Activated naive CD4-positive, alpha-beta T cell treated with anti-CD3 and anti-CD28 coated beads, Interleukin-2, amount 50 U/mL, for 16 hours (primary cell): ENCODE data around the gene COQ4.
A peak's percentile ranks its signal among the peaks of the same experiment; 100 is the strongest.
"Not testable (repeated sequence)": the region's sequence is repeated elsewhere in the genome, so short reads cannot be mapped to it uniquely, and the experiment has no call there.

Experiments used
- DNase-seq: peaks from one replicate; pipeline ENCODE4 v3.0.0-alpha.2; 2020

The COQ4 gene

DNA sequence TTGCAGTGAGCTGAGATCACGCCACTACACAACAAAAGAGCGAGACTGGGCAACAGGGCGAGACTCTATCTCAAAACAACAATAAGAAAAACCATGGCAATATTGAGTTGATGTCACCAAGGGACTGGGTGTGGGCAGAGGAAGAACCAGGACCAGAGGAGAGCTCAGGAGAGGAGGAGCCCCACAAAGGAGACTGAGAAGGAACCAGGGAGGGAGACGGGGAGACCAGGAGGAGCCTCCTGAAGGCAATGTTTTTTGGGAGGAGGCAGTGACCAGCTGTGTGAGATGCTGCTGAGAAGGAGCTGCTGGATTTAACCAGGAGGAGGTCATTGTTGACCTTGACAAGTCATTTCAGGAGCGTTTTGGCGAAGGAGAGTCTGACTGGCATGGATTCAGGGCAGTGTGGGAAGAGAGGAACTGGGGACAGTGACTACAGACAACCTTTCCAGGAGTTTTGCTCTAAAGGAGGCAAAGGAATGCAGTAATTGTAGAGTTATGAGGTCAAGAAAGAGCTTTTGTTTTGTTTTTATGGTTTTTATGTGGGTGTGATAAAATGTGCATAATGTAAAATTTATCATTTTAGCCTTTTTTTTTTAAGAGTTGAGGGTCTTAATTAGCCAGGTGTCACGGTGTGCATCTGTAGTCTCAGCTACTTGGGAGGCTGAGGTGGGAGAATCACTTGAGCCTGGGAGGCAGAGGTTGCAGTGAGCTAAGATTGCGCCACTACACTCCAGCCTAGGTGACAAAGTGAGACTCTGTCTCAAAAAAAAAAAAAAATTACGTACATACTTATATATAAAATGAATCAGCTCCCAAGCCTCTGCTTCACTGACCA lies 18.3 kb upstream of the COQ4 start:
- DNase-seq = no peak

DNA sequence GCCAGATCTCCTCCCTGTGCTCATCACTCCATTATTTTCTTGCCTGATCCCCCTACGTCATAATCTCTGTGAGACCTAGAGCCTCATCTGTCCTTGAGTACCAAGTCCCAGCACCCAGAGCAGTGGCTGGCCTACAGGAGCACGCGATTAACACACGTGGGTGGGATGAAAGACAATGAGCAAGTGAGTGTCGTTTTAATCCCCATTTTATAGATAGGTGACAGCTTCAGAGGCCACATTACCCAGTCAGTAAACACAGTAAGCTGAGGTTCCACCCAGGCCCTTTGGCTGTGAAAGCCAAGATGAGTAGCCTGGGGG lies 17.7 kb upstream of the COQ4 start:
- DNase-seq = no peak

DNA sequence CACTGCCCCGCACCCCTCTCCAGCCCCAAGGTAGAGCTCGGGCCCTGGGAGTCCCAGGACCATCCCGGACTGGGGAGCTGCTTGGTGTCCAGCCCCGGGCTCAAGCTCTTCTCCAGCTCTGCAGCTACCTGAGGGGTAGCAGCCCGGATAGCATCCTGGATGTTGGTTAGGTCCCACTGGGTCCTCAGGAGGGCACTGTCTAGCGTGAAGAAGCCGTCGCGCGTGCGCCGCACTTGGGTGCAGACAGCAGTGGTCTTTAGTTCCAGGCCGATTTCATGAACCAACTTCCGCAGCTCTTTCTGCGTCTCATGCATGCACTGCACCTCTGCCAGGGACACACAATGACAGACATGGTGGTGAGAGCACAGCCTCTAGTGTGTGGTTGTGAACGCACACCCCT lies 13.1 kb upstream of the COQ4 start:
- no peak for DNase-seq

DNA sequence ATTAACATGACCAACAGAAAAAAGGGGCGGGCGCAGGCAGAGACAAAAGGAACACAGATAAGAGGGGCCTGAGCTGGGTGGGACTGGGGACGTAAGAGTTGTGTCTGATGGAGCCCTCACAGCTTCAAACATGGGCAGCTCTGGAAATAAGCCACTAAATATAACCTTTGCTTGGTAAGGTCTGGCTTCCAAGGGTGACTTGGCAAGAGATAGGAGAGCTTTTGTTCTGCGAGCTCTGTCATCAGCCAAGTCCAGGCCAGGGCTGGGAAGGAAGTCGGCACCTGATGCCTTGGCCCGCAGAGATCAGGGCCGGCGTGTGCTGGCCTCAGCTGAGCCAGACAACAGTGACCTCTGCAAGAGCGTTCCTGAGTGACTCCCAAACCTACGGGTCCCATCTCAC lies 12.2 kb upstream of the COQ4 start:
- no peak for DNase-seq

DNA sequence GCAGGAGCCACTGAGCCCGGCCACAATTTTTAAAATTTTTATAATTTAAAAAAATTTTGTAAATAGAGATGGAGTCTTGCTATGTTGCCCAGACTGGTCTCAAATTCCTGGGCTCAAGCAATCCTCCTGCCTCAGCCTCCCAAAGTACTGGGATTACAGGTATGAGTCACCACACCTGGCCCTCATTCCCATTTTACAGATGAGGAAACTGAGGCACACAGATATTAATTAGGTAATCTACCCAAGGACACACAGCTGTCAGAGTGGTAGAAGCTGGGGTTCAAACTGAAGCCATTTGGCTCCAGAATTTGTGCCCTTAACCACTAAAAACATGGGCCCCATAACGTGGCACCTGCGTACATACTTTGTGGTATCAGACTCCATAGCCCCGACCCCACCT lies 7.9 kb upstream of the COQ4 start:
- no peak for DNase-seq

DNA sequence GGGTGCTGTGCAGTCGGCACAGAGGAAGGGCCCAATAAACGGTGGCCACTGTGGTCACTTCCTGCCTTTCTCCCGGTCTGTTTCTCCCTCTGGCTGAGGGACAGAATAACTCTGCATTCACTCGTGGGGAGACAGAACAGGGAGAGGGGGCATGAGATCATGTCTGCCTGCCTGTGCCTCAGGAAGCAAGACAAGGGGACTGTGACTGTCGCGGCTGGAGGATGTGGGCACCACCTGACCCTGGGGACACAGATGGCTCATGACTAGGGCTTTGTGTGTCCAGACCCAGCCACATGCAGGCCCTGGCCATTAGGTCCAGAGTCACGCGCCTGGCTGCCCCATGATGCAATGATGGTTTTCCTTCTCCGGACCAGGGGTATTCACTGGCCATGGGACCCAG lies 6.2 kb upstream of the COQ4 start:
- DNase-seq = no peak

DNA sequence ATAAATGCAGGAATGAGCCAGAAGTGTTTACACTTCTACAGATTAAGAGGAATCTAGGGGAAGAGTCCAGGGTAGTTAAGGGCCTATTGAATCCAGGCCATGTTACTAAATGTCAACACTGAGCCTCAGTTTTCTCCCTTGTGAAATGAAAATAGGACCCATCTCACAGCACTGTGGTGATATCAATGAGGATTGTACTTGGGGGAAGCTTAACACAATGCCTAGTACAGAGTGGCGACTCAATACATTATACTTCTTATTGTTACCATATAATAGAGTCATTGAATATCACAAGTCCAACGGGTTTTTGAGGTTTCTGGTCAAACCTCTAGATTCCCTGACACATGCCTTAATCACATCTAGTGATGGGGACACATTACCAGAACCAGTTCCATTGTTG lies 5.0 kb upstream of the COQ4 start:
- DNase-seq = no peak

DNA sequence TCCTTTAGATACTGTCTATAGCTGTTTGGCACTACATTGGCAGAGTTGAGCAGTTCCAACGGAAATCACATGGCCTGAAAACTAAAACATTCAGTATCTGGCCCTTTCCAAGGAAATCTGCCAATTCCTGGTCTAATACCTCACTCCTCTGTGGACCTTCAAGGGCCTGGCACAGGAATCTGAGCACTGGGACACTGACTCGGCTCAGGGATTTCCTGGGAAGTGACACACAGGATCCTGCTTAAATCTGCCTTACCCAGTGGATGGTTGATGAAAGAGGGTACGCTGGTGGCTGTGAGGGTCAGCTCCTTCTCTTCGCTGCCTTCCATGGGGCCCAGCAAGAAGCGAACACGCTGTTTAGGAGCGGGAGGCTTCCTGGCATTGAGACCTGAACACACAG lies 1.3 kb upstream of the COQ4 start:
- no peak for DNase-seq

DNA sequence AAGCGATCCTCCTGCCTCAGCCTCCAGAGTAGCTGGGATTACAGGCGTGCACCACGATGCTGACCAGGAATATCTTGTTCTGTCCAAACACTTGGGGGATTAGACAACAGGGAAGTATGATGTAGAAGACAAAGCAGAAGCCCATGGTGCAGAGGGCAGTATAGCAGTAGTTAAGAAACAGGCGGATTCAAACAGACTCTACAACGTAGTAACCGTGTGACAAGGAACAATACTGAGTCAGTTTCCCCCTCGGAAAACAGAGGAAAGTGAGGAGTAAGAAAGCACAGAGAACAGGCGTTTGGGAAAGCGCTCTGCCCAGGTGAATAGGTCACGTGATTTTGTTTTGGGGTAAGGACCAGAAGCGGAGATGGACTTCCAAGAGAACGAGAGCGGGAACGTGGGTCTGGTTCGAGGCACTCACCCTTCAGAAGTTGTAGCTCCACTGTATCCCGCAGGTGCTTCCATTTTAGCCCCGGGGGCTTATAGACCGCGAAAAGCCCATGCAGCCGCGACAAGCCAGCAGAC lies 698 bp upstream of the COQ4 start:
- DNase-seq = no peak

DNA sequence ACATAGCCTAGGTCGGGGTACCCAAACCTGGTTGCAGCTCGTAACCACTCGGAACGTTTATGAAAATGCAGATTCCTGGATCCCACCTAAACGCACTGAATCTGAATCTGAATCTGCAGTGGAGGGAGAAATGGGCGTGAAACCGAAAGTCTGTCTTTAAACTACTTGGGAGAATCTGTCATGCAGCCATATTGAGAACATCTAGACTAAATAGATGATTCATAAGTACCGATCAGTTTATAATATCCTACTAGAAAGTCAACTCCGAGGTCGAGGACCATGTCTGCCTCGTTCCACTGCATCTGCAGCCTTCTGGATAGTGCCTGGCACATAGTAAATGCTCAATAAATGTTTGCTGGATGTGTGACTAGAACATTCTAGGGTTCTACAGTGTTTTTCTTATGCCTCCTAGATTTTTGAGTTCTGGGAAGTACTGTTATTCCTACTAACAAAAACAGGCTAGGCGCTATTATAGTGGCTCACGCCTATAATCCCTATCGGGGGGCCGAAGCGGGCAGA lies 632 bp downstream of the COQ4 start:
- no peak for DNase-seq

DNA sequence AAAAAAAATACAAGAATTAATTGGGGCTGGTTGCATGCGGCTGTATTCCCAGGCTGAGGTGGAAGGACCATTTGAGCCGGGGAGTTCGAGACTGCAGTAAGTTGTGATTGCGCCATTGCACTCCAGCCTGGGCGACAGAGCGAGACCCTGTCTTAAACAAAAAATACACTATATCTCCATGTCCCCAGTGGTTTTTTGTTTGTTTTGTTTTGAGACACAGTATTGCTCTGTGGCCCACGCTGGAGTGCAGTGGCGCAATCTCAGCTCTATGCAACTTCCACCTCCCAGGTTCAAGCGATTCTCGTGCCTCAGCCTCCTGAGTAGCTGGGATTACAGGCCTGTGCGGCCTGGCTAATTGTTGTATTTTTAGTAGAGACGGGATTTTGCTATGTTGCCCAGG lies 1.2 kb downstream of the COQ4 start:
- no peak for DNase-seq

DNA sequence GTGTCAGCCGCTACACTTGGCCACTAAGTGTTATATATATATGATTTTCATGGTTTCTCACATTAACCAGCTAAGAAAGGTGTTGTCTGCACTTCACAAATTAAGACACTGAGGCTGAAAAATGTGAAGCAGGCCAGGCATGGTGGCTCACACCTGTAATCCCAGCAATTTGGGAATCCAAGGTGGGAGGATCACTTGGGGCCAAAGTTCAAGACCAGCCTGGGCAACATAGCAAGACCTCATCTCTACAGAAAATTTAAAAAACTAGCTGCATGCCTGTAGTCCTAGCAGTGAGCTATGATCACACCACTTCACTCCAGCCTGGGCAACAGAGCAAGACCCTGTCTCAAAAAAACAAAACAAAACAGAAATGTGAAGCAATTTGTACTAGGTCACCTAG lies 1.8 kb downstream of the COQ4 start:
- DNase-seq = no peak

DNA sequence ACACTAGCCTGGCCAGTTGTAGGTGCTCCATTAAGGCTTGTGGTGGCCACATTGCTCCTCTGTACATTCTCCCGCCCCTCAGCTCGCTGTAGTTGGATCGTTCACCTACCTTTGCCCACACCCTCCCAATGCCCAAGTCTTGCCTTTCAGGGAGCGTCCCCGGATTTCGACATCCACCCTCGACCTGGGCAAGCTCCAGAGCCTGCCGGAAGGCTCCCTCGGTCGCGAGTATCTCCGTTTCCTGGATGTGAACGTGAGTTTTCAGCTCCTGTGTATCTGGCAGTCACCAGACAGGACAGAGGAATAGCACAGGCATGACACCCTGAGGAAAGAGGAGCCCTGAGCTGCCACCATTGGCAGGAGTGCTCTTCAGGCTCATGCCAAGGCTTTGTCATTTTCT lies 3.0 kb downstream of the COQ4 start:
- no peak for DNase-seq

DNA sequence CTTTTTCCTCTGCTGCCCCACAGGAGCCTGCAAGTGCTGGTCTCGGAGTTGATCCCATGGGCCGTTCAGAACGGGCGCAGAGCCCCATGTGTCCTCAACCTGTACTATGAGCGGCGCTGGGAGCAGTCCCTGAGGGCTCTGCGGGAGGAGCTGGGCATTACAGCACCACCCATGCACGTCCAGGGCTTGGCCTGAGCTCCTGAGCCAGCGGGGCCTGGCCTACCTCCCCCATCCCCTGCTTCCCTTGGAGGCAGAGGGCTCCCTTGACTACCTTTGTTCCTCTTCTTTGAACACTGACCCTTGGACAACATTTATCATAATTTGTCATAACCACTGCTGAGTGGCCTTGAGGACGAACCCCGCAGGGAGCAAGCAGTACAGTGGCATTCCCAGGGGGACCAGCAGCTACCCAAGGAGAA lies 10.8 kb downstream of the COQ4 start:
- DNase-seq = no peak

DNA sequence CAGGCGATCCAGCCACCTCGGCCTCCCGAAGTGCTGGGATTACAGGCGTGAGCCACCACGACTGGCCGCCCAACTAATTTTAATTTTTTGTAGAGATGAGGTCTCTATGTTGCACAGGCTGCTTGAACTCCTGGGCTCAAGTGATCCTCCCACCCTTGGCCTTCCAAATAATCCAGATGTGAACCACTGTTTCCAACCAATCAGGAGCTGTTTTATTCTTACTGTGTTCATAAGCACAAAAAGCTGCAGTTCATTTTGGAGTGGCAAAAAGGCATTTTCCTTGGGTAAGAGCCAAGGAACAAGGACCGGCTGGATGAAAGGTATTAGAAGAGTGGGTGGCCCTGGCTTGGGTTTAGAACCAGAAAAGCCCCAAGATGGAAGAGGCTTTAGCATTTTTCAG lies 12.5 kb downstream of the COQ4 start:
- no peak for DNase-seq

DNA sequence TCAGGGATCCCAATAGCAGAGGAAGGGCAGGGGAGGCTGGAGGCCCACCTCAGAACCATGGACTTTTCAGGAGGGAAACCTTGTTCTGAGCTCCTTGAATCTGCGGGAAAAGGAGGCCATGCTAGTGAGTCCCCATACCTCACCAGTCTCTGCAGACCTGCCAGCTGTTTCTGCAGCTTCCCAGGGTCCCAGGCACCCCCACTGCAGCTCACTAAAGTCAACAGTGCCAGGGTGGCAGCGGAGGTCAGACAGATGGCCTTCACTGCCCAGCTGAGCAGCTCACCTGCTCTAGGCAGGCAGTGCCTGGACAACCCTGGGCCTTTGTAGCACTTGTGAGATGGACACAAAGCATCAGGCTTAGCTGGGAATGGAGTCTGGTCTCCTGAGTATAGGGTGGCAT lies 13.3 kb downstream of the COQ4 start:
- no peak for DNase-seq

DNA sequence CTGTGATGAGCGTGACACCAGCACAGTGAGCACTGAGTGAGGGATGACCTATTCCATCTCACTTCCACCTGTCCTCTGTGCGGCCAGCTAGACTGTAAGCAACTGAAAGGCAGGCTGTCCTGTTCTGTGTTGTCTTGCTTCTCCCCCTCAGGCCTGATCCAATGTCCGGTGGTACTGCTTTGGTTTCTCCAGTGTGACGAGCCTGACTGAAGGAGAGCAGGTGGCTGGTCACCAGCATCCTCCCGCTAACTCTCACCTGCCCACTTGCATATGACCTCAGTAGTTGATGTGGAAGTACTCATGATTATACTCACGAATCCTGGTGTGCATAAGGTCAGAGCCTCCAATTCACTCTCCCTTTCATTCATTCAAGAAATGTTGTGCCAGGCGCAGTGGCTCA lies 15.3 kb downstream of the COQ4 start:
- DNase-seq = no peak

DNA sequence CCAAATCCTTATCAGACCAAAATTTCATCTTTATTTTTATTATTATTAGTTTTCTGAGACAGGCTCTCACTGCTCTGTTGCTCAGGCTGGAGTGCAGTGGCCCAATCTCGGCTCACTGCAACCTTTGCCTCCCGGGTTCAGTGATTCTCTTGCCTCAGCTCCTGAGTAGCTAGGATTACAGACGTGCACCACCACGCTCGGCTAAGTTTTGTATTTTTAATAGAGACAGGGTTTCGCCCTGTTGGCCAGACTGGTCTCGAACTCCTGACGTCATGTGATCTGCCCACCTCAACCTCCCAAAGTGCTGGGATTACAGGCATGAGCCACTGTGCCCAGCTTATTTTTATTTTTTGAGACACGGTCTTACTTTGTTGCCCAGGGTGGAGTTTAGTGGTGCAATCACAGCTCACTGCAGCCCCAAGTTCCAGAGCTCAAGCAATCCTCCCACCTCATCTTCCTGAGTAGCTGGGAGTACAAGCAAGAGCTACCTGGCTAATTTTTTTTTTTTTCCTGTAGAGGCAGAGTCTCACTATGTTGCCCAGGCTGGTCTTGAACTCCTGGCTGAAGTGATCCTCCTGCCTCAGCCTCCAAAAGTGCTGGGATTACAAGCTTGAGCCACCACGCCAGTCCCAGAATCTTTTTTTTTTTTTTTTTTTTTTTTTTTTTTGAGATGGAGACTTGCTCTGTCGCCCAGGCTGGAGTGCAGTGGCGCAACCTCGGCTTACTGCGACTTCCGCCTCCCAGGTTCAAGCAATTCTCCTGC lies 16.4 kb downstream of the COQ4 start:
- not testable (repeated sequence) for DNase-seq

DNA sequence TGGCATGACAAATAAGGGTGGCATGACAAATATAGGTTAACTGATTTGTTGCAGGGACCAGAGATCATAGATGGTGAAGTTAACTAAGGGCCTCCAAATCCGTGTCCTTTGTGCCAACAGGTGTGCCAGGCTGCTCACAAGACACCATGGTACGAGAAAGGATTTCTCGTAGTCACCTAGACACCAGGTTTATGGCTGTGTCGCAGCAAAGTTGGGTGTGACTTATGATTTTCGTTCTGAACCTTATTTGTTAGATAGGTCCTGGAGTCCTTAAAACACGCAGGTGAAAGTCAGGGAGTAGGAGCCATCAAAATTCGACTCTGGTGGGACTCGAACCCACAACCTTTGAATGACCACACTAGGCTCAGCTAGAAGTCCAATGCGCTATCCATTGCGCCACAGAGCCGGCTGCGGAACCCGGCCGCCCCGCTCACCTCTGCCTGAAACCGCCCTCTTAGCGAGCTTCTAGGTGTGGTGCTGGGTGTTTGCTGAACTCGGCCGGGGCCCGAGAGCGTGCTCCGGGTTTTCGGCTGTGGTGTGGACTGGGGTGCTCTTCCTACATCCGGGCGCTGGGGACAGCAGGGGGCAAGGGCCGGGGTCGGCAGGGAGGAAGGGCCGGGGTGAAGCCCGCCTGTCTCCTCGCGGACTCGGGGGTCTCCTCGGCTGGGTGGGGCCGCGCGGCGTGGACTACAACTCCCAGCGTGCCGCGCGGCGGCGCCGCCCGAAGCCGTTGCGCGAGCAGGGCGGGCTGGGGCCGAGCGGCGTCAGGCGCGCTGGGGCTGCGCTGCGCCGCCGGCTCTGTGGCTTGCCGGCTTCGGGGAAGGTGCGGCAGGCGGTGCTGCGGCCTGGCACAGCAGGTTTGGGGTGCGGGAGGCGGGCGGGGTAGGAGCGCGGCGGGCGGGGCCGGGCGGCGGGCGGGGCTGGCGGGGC lies 17.4 kb downstream of the COQ4 start, which contains the start of gene SLC27A4:
TSS of gene SLC27A4 (plus strand) at position 767 of the 930 bp plus-strand sequence. CDS start 2,606 bp downstream, outside the sequence.
- peak; percentile 85 for DNase-seq

DNA sequence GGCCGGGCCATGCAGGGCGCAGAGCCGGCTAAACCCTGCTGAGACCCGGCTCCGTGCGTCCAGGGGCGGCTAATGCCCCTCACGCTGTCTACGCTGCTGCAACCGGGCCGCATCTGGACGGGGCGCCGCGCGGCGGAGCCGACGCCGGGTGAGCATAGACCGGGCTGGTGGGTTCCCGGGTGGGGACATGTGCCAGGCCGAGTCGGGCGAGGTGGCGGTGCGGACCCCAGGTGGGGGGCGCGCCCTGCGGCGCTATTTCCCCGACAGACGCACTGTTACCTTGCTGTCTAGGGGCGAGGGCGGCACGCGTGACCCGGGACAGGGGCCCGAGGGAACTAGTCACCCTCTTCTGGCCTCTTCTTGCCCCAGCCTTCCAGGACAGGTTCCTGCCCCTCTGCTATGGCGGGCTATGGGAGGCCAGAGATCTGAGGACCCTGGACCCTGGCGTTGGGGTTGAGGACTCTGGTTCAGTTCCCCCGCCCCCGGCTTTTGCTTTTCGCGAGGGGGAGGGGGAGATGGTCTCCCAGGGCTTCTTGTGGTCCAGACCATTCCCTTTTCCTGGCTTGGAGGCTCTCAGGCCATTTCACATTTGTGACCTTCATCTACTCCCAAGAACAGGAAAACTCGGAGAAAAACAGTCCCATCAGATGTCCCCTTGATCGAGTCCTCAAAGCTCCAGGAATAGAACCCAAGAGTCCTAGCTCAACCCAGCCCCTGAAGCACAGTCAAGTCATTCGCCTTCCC lies 18.2 kb downstream of the COQ4 start:
- no peak for DNase-seq

DNA sequence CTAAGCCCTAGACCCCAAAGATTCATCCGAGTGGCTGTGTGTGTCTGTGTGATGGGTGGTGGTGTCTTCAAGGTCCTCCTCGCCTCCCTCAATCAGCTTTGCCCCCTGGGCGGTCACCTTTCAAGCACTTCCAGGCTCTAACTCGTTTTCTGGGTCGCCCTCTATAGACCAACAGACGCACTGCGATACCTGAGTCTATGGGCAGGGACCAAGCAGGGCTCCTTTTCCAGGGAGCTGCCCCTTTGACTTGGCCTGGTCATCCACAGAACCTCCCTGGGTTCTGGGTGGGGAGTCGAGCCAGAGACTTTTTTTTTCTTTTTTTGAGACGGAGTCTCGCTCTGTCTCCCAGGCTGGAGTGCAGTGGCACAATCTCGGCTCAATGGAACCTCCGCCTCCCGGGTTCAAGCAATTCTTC lies 18.8 kb downstream of the COQ4 start:
- peak; percentile 70 for DNase-seq
